ENCODE results near the gene SLC49A4.

DNA sequence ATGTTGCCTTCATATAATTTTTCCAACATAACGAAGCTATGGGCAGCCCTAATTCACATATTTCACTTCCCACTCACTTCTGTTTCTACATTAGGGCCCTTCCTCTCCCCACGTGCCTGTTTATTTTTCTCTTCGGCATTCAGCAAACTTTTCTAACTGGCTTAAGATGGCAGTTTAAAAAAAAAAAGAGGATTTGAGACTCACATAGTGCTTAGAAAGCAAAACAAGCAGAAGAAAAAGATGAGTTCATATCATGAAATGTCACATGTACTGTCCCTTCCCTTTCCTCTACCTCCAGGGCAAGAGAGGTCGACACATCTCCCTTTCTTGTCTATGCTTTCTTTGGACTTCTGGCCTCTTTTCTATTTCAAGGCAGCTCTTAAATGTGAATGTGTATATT is 30.6 kb downstream of the SLC49A4 start:
- TF ChIP-seq, protein P1, sequence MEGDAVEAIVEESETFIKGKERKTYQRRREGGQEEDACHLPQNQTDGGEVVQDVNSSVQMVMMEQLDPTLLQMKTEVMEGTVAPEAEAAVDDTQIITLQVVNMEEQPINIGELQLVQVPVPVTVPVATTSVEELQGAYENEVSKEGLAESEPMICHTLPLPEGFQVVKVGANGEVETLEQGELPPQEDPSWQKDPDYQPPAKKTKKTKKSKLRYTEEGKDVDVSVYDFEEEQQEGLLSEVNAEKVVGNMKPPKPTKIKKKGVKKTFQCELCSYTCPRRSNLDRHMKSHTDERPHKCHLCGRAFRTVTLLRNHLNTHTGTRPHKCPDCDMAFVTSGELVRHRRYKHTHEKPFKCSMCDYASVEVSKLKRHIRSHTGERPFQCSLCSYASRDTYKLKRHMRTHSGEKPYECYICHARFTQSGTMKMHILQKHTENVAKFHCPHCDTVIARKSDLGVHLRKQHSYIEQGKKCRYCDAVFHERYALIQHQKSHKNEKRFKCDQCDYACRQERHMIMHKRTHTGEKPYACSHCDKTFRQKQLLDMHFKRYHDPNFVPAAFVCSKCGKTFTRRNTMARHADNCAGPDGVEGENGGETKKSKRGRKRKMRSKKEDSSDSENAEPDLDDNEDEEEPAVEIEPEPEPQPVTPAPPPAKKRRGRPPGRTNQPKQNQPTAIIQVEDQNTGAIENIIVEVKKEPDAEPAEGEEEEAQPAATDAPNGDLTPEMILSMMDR (IDR thresholded peaks at IDR 0.05), result no peak
- TF ChIP-seq POLR2AphosphoS5 (IDR thresholded peaks at IDR 0.05; ENCODE audit: low read depth, low read length) (no peak), SMC3 (IDR thresholded peaks at IDR 0.05; ENCODE audit: low read depth, low read length) (no peak), CHD2 (IDR thresholded peaks at IDR 0.05; ENCODE audit: low read length, partially characterized antibody) (no peak), JUND (IDR thresholded peaks at IDR 0.05) (no peak), EZH2phosphoT487 (IDR thresholded peaks at IDR 0.05; ENCODE audit: borderline replicate concordance, low read depth) (no peak), RFX5 (IDR thresholded peaks at IDR 0.05; ENCODE audit: low read length) (no peak), FOXJ3 (CRISPR knock-in tag; IDR thresholded peaks at IDR 0.05) (no peak)

Data from SK-N-SH (cell line).